Stomach (tissue), 4 donors: Measurements from ENCODE around the gene RPS28.

Experiments used
- EP300 ChIP-seq: sonication (generic); formaldehyde crosslinking; IDR thresholded peaks from one replicate; pipeline ENCODE4 v1.6.1; 2017; ENCODE audit warnings: antibody characterized with exemption
- POLR2AphosphoS5 ChIP-seq, 3 donors: sonication (generic); formaldehyde crosslinking; IDR thresholded peaks; one replicate each; pipeline ENCODE4 v1.6.1; 2016; ENCODE audit warnings: antibody characterized with exemption in 3 of 3
- TF ChIP-seq, protein P1 (sequence below), 7 experiments: fragments of 450-650 bp in 4 of 7; fragments of 200-600 bp in 3 of 7; sonication (generic) in 3 of 7; IDR thresholded peaks; one replicate each; pipeline ENCODE4 v1.5.1; 2016 to 2019; ENCODE audit warnings: antibody characterized with exemption in 7 of 7, control low read depth in 2 of 7, mild to moderate bottlenecking in 1 of 7

DNA sequence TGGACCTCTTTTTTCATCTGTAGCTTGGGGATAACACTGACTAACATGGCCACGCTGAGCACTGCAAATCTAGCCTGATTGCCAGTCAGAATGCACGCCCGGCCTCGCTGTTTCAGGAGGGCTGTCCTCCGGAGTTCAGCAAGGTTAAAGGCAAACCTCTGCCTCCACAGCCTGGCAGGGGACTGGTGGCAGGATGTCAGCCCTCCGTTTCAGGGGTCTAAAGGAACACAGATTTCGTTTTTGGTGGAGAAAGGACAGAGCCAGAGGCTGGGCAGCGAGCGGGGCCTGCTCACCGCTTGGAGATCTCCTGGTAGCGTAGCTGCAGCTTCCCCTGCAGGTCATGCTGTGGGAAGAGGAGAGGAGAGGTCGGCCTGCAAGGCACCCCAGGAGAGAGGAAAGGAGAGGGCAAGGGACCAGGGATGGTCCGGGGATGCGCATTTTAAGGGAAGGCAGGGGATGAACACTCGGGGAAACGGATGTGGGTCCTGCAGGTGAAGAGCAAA is 681 bp upstream of the RPS28 start:
- TF ChIP-seq, protein P1, sequence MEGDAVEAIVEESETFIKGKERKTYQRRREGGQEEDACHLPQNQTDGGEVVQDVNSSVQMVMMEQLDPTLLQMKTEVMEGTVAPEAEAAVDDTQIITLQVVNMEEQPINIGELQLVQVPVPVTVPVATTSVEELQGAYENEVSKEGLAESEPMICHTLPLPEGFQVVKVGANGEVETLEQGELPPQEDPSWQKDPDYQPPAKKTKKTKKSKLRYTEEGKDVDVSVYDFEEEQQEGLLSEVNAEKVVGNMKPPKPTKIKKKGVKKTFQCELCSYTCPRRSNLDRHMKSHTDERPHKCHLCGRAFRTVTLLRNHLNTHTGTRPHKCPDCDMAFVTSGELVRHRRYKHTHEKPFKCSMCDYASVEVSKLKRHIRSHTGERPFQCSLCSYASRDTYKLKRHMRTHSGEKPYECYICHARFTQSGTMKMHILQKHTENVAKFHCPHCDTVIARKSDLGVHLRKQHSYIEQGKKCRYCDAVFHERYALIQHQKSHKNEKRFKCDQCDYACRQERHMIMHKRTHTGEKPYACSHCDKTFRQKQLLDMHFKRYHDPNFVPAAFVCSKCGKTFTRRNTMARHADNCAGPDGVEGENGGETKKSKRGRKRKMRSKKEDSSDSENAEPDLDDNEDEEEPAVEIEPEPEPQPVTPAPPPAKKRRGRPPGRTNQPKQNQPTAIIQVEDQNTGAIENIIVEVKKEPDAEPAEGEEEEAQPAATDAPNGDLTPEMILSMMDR (IDR thresholded peaks at IDR 0.05), result no peak
- TF ChIP-seq POLR2AphosphoS5 (IDR thresholded peaks at IDR 0.05), result no peak
- TF ChIP-seq EP300, result no peak
